ENCODE results near the gene PET100.

PET100 gene

GRCh38 chr19:7612282-7613274, 17.0 kb upstream of the PET100 start:
- DNase-seq (ENCODE audit: low read depth) = no peak
- TF ChIP-seq, protein P1, sequence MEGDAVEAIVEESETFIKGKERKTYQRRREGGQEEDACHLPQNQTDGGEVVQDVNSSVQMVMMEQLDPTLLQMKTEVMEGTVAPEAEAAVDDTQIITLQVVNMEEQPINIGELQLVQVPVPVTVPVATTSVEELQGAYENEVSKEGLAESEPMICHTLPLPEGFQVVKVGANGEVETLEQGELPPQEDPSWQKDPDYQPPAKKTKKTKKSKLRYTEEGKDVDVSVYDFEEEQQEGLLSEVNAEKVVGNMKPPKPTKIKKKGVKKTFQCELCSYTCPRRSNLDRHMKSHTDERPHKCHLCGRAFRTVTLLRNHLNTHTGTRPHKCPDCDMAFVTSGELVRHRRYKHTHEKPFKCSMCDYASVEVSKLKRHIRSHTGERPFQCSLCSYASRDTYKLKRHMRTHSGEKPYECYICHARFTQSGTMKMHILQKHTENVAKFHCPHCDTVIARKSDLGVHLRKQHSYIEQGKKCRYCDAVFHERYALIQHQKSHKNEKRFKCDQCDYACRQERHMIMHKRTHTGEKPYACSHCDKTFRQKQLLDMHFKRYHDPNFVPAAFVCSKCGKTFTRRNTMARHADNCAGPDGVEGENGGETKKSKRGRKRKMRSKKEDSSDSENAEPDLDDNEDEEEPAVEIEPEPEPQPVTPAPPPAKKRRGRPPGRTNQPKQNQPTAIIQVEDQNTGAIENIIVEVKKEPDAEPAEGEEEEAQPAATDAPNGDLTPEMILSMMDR (IDR thresholded peaks at IDR 0.05; ENCODE audit: low read length, missing control alignments) = no peak
- no peak overlapping the region for H3K4me3 ChIP-seq (replicated peaks; ENCODE audit: low read depth, low read length)

- no peak for DNase-seq (ENCODE audit: low read depth)
- TF ChIP-seq, protein P1 (IDR thresholded peaks at IDR 0.05; ENCODE audit: low read length, missing control alignments) = no peak
- no peak overlapping the region for H3K4me3 ChIP-seq (replicated peaks; ENCODE audit: low read depth, low read length)
Measured at GRCh38 chr19:7614859-7615741, 14.5 kb upstream of the PET100 start.

- no peak for DNase-seq (ENCODE audit: low read depth)
- TF ChIP-seq, protein P1 (IDR thresholded peaks at IDR 0.05; ENCODE audit: low read length, missing control alignments) = no peak
Measured at GRCh38 chr19:7617172-7617571, 12.4 kb upstream of the PET100 start.

GRCh38 chr19:7617735-7618134, 11.9 kb upstream of the PET100 start:
- DNase-seq (ENCODE audit: low read depth) = no peak
- TF ChIP-seq, protein P1 (IDR thresholded peaks at IDR 0.05; ENCODE audit: low read length, missing control alignments) = no peak
- no peak overlapping the region for H3K4me3 ChIP-seq (replicated peaks; ENCODE audit: low read depth, low read length)

More at GRCh38 chr19:7617172-7617571, 12.4 kb upstream of the PET100 start:
- H3K4me3 ChIP-seq (replicated peaks; ENCODE audit: low read depth, low read length) = no peak overlapping the region

DNA sequence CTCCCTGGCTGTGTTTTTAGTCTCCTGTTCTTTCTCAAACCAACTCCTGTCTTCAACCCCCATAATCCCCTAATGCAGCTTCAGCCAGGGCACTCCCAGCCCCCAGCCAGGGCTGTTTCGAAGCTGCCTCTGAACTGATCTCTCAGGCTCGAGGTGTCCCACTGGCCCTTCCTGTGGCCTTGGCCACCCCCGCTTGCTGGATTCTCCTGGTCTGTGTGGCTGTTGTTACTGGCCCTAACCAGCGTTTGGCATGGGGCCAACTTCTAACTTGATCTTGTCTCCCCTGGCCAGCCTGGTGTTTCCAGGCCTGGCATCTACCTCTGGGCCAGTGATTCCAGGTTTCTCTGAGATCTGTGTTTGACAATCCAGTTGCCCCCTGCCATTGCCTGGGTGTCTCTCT, 11.2 kb upstream of the PET100 start:
- no peak overlapping the region for H3K4me3 ChIP-seq (replicated peaks; ENCODE audit: low read depth, low read length)
- no peak for DNase-seq (ENCODE audit: low read depth)
- TF ChIP-seq, protein P1 (IDR thresholded peaks at IDR 0.05; ENCODE audit: low read length, missing control alignments) = no peak

DNA sequence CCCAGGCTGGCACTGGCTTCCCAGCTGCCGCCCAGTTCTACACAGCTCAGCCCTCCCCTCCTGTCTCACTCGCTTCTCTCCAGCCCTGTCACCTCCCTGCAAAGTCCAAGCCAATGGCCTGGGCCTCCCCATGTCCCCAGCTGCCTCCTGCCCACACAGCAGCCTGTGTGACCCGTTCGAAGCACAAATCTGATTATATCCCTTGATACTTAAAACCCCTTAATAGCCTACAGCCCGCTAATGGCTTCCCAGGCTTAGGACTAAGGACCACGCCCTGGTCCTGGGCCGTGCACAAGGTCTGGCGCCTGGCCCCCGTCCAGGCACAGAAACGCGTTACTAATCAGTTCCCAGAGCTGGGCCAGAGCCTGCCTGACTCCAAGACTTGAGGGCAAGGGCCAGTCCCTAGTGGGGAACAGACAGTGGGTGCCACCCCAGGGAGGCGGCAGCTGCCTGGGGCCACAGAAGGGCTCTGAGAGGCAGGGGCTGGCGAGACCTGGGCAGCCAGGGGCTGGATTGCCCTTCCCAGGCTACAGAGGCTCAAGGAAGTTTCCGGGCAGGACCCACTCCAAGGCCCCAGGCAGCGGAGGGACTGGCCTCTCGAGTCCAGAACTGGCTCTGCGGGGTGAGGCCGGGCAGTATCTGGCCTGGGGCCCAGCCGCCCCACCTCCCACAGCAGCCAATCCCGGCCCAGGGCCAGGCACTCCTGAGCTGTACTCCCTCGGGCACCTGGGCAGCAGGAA, 10.7 kb upstream of the PET100 start:
- TF ChIP-seq, protein P1 (IDR thresholded peaks at IDR 0.05; ENCODE audit: low read length, missing control alignments) = no peak
- no peak for DNase-seq (ENCODE audit: low read depth)
- H3K4me3 ChIP-seq (replicated peaks; ENCODE audit: low read depth, low read length) = no peak overlapping the region

Data from fibroblast of pulmonary artery (primary cell).